ENCODE data around the gene ITLN1. TPM values are rescaled to one million over a fixed set of nuclear protein-coding genes. Genes with fewer than 3 reads are reported as not detected.

ITLN1 gene
- total and polyA plus RNA-seq, 12 donors = 0.54 to 102 (median 2.9) TPM; not detected in 2

GRCh38 chr1:160830321-160831153 lies 54.4 kb downstream of the ITLN1 start:
- Histone ChIP-seq H3K4me1 (no peaks in the 10 kb centered on the region), H3K4me3 (no peak overlapping the region), H3K36me3 (peaks cover 0 to 8% (median 0%) of the 10 kb centered on the region in 9 donors), H3K27ac (no peak overlapping the region), H3K27me3 (peaks cover 0 to 20% (median 0%) of the 10 kb centered on the region in 7 donors), H3K9me3 (no peaks in the 10 kb centered on the region)
- peak; percentile 21 to 39 for DNase-seq
- ATAC-seq = peak in 2 of 8 donors; percentile 27 to 31
- WGBS, 2 donors = 62 to 64% methylated on average over 8 of the region's 8 CpGs
- intact Hi-C loops (cut with DNase I) = loop anchor here in 7 of 10 donors (5.0 to 10.0 kb wide), 5 partner anchors 106 to 264 kb away; partner anchors contain the start of genes KLHDC9 (in 3 of the 7) and ITLN2 (in 2 of the 7)
- TF ChIP-seq CTCF (IDR thresholded peaks at IDR 0.05) = peak in 7 of 9 donors; percentile 33 to 62 (median 53)

GRCh38 chr1:160829766-160830165 lies 55.2 kb downstream of the ITLN1 start:
- no peak for TF ChIP-seq CTCF (IDR thresholded peaks at IDR 0.05)
- Histone ChIP-seq H3K27ac (no peak overlapping the region), H3K36me3 (peaks cover 0 to 8% (median 0%) of the 10 kb centered on the region in 9 donors), H3K4me1 (no peaks in the 10 kb centered on the region), H3K4me3 (no peak overlapping the region), H3K9me3 (no peaks in the 10 kb centered on the region), H3K27me3 (peaks cover 0 to 18% (median 0%) of the 10 kb centered on the region in 7 donors)
- DNase-seq (no peak), ATAC-seq (no peak)
- intact Hi-C loops (cut with DNase I) = loop anchor here in 7 of 10 donors (5.0 to 10.0 kb wide), 5 partner anchors 105 to 265 kb away; partner anchors contain the start of genes KLHDC9 (in 3 of the 7) and ITLN2 (in 2 of the 7)
- 79 to 88% methylated on average over 1 of the region's 1 CpG for WGBS, 2 donors

GRCh38 chr1:160827418-160827817 lies 57.6 kb downstream of the ITLN1 start:
- no peak overlapping the region for H3K4me3 ChIP-seq
- intact Hi-C loops (cut with DNase I) = loop anchor here in 1 of 10 donors (2.0 kb wide), 1 partner anchor 153 kb away; no protein-coding TSS in a partner anchor
- H3K27ac ChIP-seq = no peak overlapping the region
- H3K9me3 ChIP-seq = no peaks in the 10 kb centered on the region
- no peaks in the 10 kb centered on the region for H3K4me1 ChIP-seq
- ATAC-seq = no peak
- peaks cover 0 to 8% (median 0%) of the 10 kb centered on the region in 9 donors for H3K36me3 ChIP-seq
- 84 to 91% methylated on average over 2 of the region's 2 CpGs for WGBS, 2 donors
- no peak for DNase-seq
- TF ChIP-seq CTCF (IDR thresholded peaks at IDR 0.05) = no peak
- H3K27me3 ChIP-seq = peaks cover 0 to 10% (median 0%) of the 10 kb centered on the region in 7 donors

- no peak for TF ChIP-seq CTCF (IDR thresholded peaks at IDR 0.05)
- DNase-seq (no peak), ATAC-seq (no peak)
- Histone ChIP-seq H3K27ac (no peak overlapping the region), H3K36me3 (peaks cover 0 to 8% (median 0%) of the 10 kb centered on the region in 9 donors), H3K4me3 (no peak overlapping the region), H3K4me1 (no peaks in the 10 kb centered on the region), H3K27me3 (peaks cover 0 to 7% (median 0%) of the 10 kb centered on the region in 7 donors), H3K9me3 (no peaks in the 10 kb centered on the region)
- 92 to 95% methylated on average over 1 of the region's 1 CpG for WGBS, 2 donors
- intact Hi-C loops (cut with DNase I) = loop anchor here in 1 of 10 donors (2.0 kb wide), 1 partner anchor 152 kb away; no protein-coding TSS in a partner anchor
These were observed 58.4 kb downstream of the ITLN1 start for GRCh38 chr1:160826546-160826945.

Other genes starting within 250 kb of the ITLN1 start
- 1 to 10 TPM in 1 of 10 donors, under 1 TPM in 5, not detected in 4; 0.17 to 3.8 (median 0.32) TPM for gene SLAMF1, start 238.1 kb downstream of the ITLN1 start, total RNA-seq
- under 1 TPM; 0.19 to 0.44 TPM for gene SLAMF1, start 238.1 kb downstream of the ITLN1 start, polyA plus RNA-seq
- 10 to 100 TPM in 1 of 10 donors, 1 to 10 TPM in 4, under 1 TPM in 5; 0.40 to 20.9 (median 0.96) TPM for gene CD48, start 173.4 kb downstream of the ITLN1 start, total RNA-seq
- 1 to 10 TPM in 1 of 2 donors, under 1 TPM in 1; 0.80 to 1.9 TPM for gene CD48, start 173.4 kb downstream of the ITLN1 start, polyA plus RNA-seq
- gene SLAMF7, start 145.9 kb downstream of the ITLN1 start, total RNA-seq = 10 to 100 TPM in 1 of 10 donors, under 1 TPM in 9; 0.11 to 19.4 (median 0.34) TPM
- gene SLAMF7, start 145.9 kb downstream of the ITLN1 start, polyA plus RNA-seq = under 1 TPM; 0.13 to 0.22 TPM
- gene LY9, start 89.0 kb downstream of the ITLN1 start, total RNA-seq = 1 to 10 TPM in 1 of 10 donors, under 1 TPM in 4, not detected in 5; 0.25 to 1.4 (median 0.42) TPM
- under 1 TPM in 1 of 2 donors, not detected in 1; 0.10 TPM for gene LY9, start 89.0 kb downstream of the ITLN1 start, polyA plus RNA-seq
- gene CD244, start 22.3 kb downstream of the ITLN1 start, total RNA-seq = 1 to 10 TPM in 1 of 10 donors, under 1 TPM in 6, not detected in 3; 0.10 to 1.5 (median 0.25) TPM
- gene CD244, start 22.3 kb downstream of the ITLN1 start, polyA plus RNA-seq = under 1 TPM in 1 of 2 donors, not detected in 1; 0.12 TPM
- not detected for gene ITLN2, start 69.6 kb upstream of the ITLN1 start, total RNA-seq
- under 1 TPM in 1 of 2 donors, not detected in 1; 0.22 TPM for gene ITLN2, start 69.6 kb upstream of the ITLN1 start, polyA plus RNA-seq
- 10 to 100 TPM in 6 of 10 donors, 1 to 10 TPM in 4; 7.1 to 22.7 (median 10.5) TPM for gene F11R, start 136.0 kb upstream of the ITLN1 start, total RNA-seq
- 1 to 10 TPM; 7.5 to 9.9 TPM for gene F11R, start 136.0 kb upstream of the ITLN1 start, polyA plus RNA-seq
- gene TSTD1, start 153.8 kb upstream of the ITLN1 start, total RNA-seq = 10 to 100 TPM in 9 of 10 donors, 1 to 10 TPM in 1; 8.0 to 18.0 (median 13.4) TPM
- 10 to 100 TPM; 11.8 to 15.3 TPM for gene TSTD1, start 153.8 kb upstream of the ITLN1 start, polyA plus RNA-seq
- gene USF1, start 160.8 kb upstream of the ITLN1 start, total RNA-seq = 10 to 100 TPM; 23.7 to 43.6 (median 28.5) TPM
- 10 to 100 TPM; 42.4 to 55.1 TPM for gene USF1, start 160.8 kb upstream of the ITLN1 start, polyA plus RNA-seq
- gene ARHGAP30, start 184.7 kb upstream of the ITLN1 start, total RNA-seq = 10 to 100 TPM in 1 of 10 donors, 1 to 10 TPM in 9; 1.5 to 16.4 (median 2.1) TPM
- gene ARHGAP30, start 184.7 kb upstream of the ITLN1 start, polyA plus RNA-seq = 1 to 10 TPM; 1.2 to 1.4 TPM
- under 1 TPM in 1 of 10 donors, not detected in 9; 0.19 TPM for gene NECTIN4, start 204.4 kb upstream of the ITLN1 start, total RNA-seq
- gene NECTIN4, start 204.4 kb upstream of the ITLN1 start, polyA plus RNA-seq = under 1 TPM in 1 of 2 donors, not detected in 1; 0.06 TPM
- 10 to 100 TPM in 5 of 10 donors, 1 to 10 TPM in 5; 2.2 to 17.7 (median 9.0) TPM for gene KLHDC9, start 213.2 kb upstream of the ITLN1 start, total RNA-seq
- 1 to 10 TPM in 1 of 2 donors, under 1 TPM in 1; 0.83 to 6.7 TPM for gene KLHDC9, start 213.2 kb upstream of the ITLN1 start, polyA plus RNA-seq
- gene PFDN2, start 232.9 kb upstream of the ITLN1 start, total RNA-seq = 10 to 100 TPM; 44.6 to 78.7 (median 54.1) TPM
- gene PFDN2, start 232.9 kb upstream of the ITLN1 start, polyA plus RNA-seq = 100 to 1,000 TPM; 185 to 273 TPM
- gene NIT1, start 232.9 kb upstream of the ITLN1 start, total RNA-seq = 10 to 100 TPM; 24.1 to 41.2 (median 33.4) TPM
- gene NIT1, start 232.9 kb upstream of the ITLN1 start, polyA plus RNA-seq = 10 to 100 TPM; 28.5 to 30.6 TPM
- 10 to 100 TPM; 21.7 to 33.0 (median 26.3) TPM for gene DEDD, start 247.5 kb upstream of the ITLN1 start, total RNA-seq
- gene DEDD, start 247.5 kb upstream of the ITLN1 start, polyA plus RNA-seq = 10 to 100 TPM; 19.7 to 27.2 TPM

Measured in heart right ventricle (tissue), 16 donors.